ENCODE measurements around the gene RFT1.
"Not testable (repeated sequence)": the region's sequence is repeated elsewhere in the genome, so short reads cannot be mapped to it uniquely, and the experiment has no call there.

RFT1 gene

DNA sequence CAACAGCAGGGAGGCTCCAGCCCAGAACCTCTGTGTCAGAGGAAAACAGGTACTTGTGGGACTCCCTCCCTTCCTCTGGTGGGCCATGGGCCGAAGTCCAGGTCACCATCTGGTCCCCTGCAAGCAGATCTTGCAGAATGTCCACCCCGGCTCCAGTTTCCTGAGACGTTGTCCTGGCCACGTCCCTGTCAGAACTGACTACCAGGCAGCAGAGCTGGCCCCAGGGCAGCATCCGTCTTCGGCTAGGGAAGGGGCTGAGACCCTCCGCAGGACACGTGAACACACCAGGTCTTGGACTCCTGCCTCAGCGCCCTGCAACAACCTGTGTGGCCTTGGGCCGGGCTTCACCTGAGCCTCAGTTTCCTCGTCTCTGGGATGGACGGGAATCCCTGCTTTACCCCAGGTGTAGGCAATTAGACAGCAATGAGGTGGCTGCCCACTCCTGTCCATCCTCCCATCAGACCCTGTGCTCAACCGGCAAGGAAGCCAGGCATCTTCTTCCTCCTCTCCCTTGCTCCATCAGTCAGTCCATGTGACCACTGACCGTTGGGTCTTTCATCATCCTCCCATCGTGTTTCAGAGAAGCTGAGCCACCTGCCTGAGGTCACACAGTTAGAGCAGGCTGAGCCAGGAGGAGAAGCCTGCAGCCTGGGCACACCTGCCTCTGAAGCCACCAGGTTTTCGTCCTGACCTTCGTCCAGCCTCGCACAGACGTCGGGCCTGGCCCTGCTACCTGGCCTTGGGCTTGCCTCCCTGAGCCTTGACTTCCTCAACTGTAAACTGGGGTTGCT, 21.8 kb upstream of the RFT1 start:
- Histone ChIP-seq H3K4me2 (ENCODE audit: low read depth, low read length) (no peak overlapping the region), H3K9me2 (replicated peaks; ENCODE audit: insufficient read depth, low read length) (no peaks in the 10 kb centered on the region), H3K9me3 (replicated peaks; ENCODE audit: insufficient read depth, low read length) (no peaks in the 10 kb centered on the region), H3K36me3 (replicated peaks; ENCODE audit: insufficient read depth, low read length) (no peaks in the 10 kb centered on the region), H2AFZ (ENCODE audit: low read length) (no peak overlapping the region), H4K20me1 (ENCODE audit: insufficient read depth, low read length) (no peaks in the 10 kb centered on the region), H3K9ac (ENCODE audit: low read length) (no peak overlapping the region), H3K4me3 (ENCODE audit: low read length) (no peak overlapping the region), H3K4me1 (ENCODE audit: low read length) (no peaks in the 10 kb centered on the region), H3K79me2 (ENCODE audit: low read length) (no peaks in the 10 kb centered on the region), H3K27ac (ENCODE audit: low read length) (no peak overlapping the region), H3K27me3 (replicated peaks; ENCODE audit: insufficient read depth, low read length) (no peaks in the 10 kb centered on the region), H3F3A (ENCODE audit: insufficient read depth, low read length) (no peaks in the 10 kb centered on the region)
- TF ChIP-seq, protein P1, sequence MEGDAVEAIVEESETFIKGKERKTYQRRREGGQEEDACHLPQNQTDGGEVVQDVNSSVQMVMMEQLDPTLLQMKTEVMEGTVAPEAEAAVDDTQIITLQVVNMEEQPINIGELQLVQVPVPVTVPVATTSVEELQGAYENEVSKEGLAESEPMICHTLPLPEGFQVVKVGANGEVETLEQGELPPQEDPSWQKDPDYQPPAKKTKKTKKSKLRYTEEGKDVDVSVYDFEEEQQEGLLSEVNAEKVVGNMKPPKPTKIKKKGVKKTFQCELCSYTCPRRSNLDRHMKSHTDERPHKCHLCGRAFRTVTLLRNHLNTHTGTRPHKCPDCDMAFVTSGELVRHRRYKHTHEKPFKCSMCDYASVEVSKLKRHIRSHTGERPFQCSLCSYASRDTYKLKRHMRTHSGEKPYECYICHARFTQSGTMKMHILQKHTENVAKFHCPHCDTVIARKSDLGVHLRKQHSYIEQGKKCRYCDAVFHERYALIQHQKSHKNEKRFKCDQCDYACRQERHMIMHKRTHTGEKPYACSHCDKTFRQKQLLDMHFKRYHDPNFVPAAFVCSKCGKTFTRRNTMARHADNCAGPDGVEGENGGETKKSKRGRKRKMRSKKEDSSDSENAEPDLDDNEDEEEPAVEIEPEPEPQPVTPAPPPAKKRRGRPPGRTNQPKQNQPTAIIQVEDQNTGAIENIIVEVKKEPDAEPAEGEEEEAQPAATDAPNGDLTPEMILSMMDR (IDR thresholded peaks at IDR 0.05; ENCODE audit: low read length) = no peak
- no peak for TF ChIP-seq EZH2 (optimal IDR thresholded peaks at IDR 0.05; ENCODE audit: low read depth, low read length)
- TF ChIP-seq EZH2phosphoT487 (IDR thresholded peaks at IDR 0.05; ENCODE audit: low read length) = no peak
- DNase-seq = no peak

DNA sequence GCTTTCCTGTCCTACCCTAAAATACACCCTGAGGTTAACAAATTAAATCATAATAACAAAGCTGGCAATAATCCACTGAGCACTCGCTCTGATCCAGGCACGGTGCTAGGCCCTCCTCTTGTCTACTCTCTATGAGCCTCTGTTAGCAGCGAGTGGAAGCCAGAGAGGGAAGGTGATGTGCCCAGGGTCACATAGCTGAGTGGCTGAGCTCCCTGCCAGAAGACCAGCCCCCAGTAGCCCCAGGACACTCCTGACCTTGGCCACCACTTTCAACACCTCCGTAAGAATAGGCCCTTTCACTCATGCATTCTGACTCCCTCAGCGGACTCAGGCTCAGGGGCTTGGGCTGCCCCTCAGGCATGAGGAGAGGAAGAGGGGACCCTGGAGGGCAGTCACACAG, 21.2 kb upstream of the RFT1 start:
- H4K20me1 ChIP-seq (ENCODE audit: insufficient read depth, low read length) = no peaks in the 10 kb centered on the region
- no peak overlapping the region for H3K4me2 ChIP-seq (ENCODE audit: low read depth, low read length)

DNA sequence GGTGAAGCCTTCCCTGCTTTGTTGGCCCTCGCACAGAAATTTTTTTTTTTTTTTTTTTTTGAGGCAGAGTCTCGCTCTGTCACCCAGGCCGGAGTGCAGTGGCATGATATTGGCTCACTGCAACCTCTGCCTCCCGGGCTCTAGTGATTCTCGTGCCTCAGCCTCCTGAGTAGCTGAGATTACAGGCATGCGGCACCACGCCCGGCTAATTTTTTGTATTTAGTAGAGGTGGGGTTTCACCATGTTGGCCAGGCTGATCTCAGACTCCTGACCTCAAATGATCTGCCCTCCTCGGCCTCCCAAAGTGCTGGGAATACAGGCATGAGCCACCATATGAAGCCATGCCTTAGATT, 20.8 kb upstream of the RFT1 start:
- H3K4me3 ChIP-seq (ENCODE audit: low read length); H3K9ac ChIP-seq (ENCODE audit: low read length); H3K27ac ChIP-seq (ENCODE audit: low read length); H2AFZ ChIP-seq (ENCODE audit: low read length); H3F3A ChIP-seq (ENCODE audit: insufficient read depth, low read length); H3K9me2 ChIP-seq (replicated peaks; ENCODE audit: insufficient read depth, low read length); H3K9me3 ChIP-seq (replicated peaks; ENCODE audit: insufficient read depth, low read length); H3K27me3 ChIP-seq (replicated peaks; ENCODE audit: insufficient read depth, low read length); H4K20me1 ChIP-seq (ENCODE audit: insufficient read depth, low read length); H3K79me2 ChIP-seq (ENCODE audit: low read length); H3K36me3 ChIP-seq (replicated peaks; ENCODE audit: insufficient read depth, low read length); H3K4me1 ChIP-seq (ENCODE audit: low read length); H3K4me2 ChIP-seq (ENCODE audit: low read depth, low read length); DNase-seq: not testable (repeated sequence)

More for the DNA sequence above, 21.2 kb upstream of the RFT1 start:
- Histone ChIP-seq H3K36me3 (replicated peaks; ENCODE audit: insufficient read depth, low read length) (no peaks in the 10 kb centered on the region), H3K9me2 (replicated peaks; ENCODE audit: insufficient read depth, low read length) (no peaks in the 10 kb centered on the region), H3F3A (ENCODE audit: insufficient read depth, low read length) (no peaks in the 10 kb centered on the region), H3K4me3 (ENCODE audit: low read length) (no peak overlapping the region), H3K4me1 (ENCODE audit: low read length) (no peaks in the 10 kb centered on the region), H3K9ac (ENCODE audit: low read length) (no peak overlapping the region), H3K27ac (ENCODE audit: low read length) (no peak overlapping the region), H3K27me3 (replicated peaks; ENCODE audit: insufficient read depth, low read length) (no peaks in the 10 kb centered on the region), H3K79me2 (ENCODE audit: low read length) (no peaks in the 10 kb centered on the region), H2AFZ (ENCODE audit: low read length) (no peak overlapping the region), H3K9me3 (replicated peaks; ENCODE audit: insufficient read depth, low read length) (no peaks in the 10 kb centered on the region)
- DNase-seq = no peak
- TF ChIP-seq EZH2 (optimal IDR thresholded peaks at IDR 0.05; ENCODE audit: low read depth, low read length) = no peak
- TF ChIP-seq, protein P1 (IDR thresholded peaks at IDR 0.05; ENCODE audit: low read length) = no peak

DNA sequence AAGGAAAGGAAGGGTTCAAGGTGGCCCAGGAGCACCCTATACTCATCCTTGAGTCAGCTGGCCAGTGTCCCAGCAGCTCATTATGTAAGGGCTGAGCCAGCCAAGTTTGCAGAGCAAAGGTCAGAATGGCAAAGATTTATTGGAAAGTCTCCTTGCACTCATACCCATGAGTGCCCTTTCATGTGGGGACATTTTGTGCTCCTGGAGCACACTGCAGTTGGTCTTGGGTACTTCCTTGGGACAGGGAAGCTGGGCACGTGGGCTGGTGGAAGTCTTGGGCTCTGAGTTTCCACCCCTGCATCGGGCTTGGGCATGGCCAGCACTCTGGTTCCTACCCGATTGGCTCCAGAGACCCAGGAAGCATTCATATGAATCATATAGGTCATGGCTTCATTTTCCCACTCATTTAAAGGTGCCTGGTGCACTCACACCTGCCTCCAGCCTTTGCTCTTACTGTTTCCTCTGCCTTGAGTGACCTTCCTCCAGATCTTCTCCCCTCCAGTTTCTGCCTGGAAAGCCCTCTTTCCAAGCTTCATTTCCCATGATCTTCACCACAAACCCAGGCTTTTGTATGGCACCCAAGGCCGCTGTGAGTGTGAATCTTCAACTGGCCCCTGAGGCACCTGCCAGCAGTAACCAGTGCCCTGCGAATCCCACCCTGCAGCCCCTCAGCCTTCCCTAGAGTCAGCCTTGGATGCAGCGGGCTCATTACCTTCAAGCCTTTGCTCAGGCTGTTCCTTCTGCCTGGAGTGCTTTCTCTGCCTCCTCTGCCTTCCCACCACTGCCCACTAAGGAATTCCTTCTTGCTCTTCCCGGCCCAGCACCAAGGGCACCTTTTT, 20.2 kb upstream of the RFT1 start:
- no peaks in the 10 kb centered on the region for H3K4me1 ChIP-seq (ENCODE audit: low read length)

More for the DNA sequence above, 20.2 kb upstream of the RFT1 start:
- H3K4me2 ChIP-seq (ENCODE audit: low read depth, low read length) = no peak overlapping the region
- H3K4me3 ChIP-seq (ENCODE audit: low read length) = no peak overlapping the region
- no peaks in the 10 kb centered on the region for H3K9me2 ChIP-seq (replicated peaks; ENCODE audit: insufficient read depth, low read length)
- no peaks in the 10 kb centered on the region for H3K27me3 ChIP-seq (replicated peaks; ENCODE audit: insufficient read depth, low read length)
- no peaks in the 10 kb centered on the region for H3F3A ChIP-seq (ENCODE audit: insufficient read depth, low read length)
- no peaks in the 10 kb centered on the region for H3K36me3 ChIP-seq (replicated peaks; ENCODE audit: insufficient read depth, low read length)
- H3K79me2 ChIP-seq (ENCODE audit: low read length) = no peaks in the 10 kb centered on the region
- DNase-seq = no peak
- H4K20me1 ChIP-seq (ENCODE audit: insufficient read depth, low read length) = no peaks in the 10 kb centered on the region
- no peak overlapping the region for H3K9ac ChIP-seq (ENCODE audit: low read length)
- TF ChIP-seq EZH2phosphoT487 (IDR thresholded peaks at IDR 0.05; ENCODE audit: low read length) (no peak), EZH2 (optimal IDR thresholded peaks at IDR 0.05; ENCODE audit: low read depth, low read length) (no peak)
- TF ChIP-seq, protein P1 (IDR thresholded peaks at IDR 0.05; ENCODE audit: low read length) = no peak
- H2AFZ ChIP-seq (ENCODE audit: low read length) = no peak overlapping the region
- no peaks in the 10 kb centered on the region for H3K9me3 ChIP-seq (replicated peaks; ENCODE audit: insufficient read depth, low read length)
- H3K27ac ChIP-seq (ENCODE audit: low read length) = no peak overlapping the region
